OCI-LY7 (cell line): ENCODE measurements around the gene NOXA1. TPM values are rescaled to one million over a fixed set of nuclear protein-coding genes. Genes with fewer than 3 reads are reported as not detected.

Experiments
- BruUV-seq: library from RNA; stranded (reverse); fragments of 400-500 nt; replicated peaks from 2 replicates; lab custom pipeline; 2021; lab: Mats Ljungman, UMichigan
- CTCF ChIA-PET: fragments of 300-600 bp; sonication (Branson Sonifier 250); formaldehyde crosslinking; loops from one replicate; lab custom pipeline; 2022; ENCODE audit warnings: antibody characterized with exemption; ENCODE audit not compliant: unreplicated experiment; lab: Charles Lee
- POLR2A ChIA-PET: fragments of 300-600 bp; sonication (Branson Sonifier 250); formaldehyde crosslinking; loops from one replicate; lab custom pipeline; 2022; ENCODE audit warnings: antibody characterized with exemption; lab: Charles Lee
- DNase-seq: peaks from one replicate; pipeline ENCODE4 v3.0.0-alpha.2; 2015; ENCODE audit warnings: low spot score
- H2AFZ ChIP-seq: fragments of 200-600 bp; sonication (generic), shearing (Covaris generic); 2 replicates; pipeline ENCODE4 v1.6.1; 2014; ENCODE audit warnings: mild to moderate bottlenecking, antibody characterized with exemption, low read length, moderate library complexity
- H3K27ac ChIP-seq: fragments of 200-600 bp; sonication (generic); 2 replicates; pipeline ENCODE4 v1.5.1; 2014; ENCODE audit warnings: mixed run types, low read depth, mild to moderate bottlenecking, moderate library complexity, low read length, inconsistent platforms; ENCODE audit not compliant: poor library complexity, severe bottlenecking
- H3K36me3 ChIP-seq: fragments of 200-600 bp; sonication (generic); 2 replicates; pipeline ENCODE4 v1.6.1; 2014; ENCODE audit warnings: mild to moderate bottlenecking, antibody characterized with exemption, low read length, moderate library complexity, mixed read lengths; ENCODE audit not compliant: insufficient read depth
- H3K4me1 ChIP-seq: fragments of 200-600 bp; sonication (generic); 2 replicates; pipeline ENCODE4 v1.5.1; 2014; ENCODE audit warnings: mild to moderate bottlenecking, low read length; ENCODE audit not compliant: insufficient read depth, poor library complexity, severe bottlenecking
- H3K4me2 ChIP-seq: fragments of 200-600 bp; sonication (generic); 2 replicates; pipeline ENCODE4 v1.6.1; 2014; ENCODE audit warnings: mild to moderate bottlenecking, low read length
- H3K4me3 ChIP-seq: fragments of 200-600 bp; sonication (generic); 2 replicates; pipeline ENCODE4 v1.5.1; 2014; ENCODE audit warnings: mild to moderate bottlenecking, low read depth, low read length; ENCODE audit not compliant: poor library complexity, severe bottlenecking
- H3K79me2 ChIP-seq: fragments of 200-600 bp; sonication (generic); 2 replicates; pipeline ENCODE4 v1.6.1; 2016; ENCODE audit warnings: low read depth, mild to moderate bottlenecking, low read length, moderate library complexity, mixed read lengths; ENCODE audit not compliant: insufficient read depth
- H3K9me2 ChIP-seq: fragments of 200-600 bp; sonication (generic); 2 replicates; pipeline ENCODE4 v1.6.1; 2016; ENCODE audit warnings: mild to moderate bottlenecking, low read length, mixed read lengths; ENCODE audit not compliant: insufficient read depth
- H3K9me3 ChIP-seq: fragments of 200-600 bp; sonication (generic); 2 replicates; pipeline ENCODE4 v1.6.1; 2014; ENCODE audit warnings: mild to moderate bottlenecking, mixed run types, low read length, mixed read lengths
- H4K20me1 ChIP-seq: fragments of 200-600 bp; sonication (generic); 2 replicates; pipeline ENCODE4 v1.6.1; 2014; ENCODE audit warnings: mild to moderate bottlenecking, antibody characterized with exemption, low read length, moderate library complexity, mixed read lengths; ENCODE audit not compliant: insufficient read depth
- EZH2phosphoT487 ChIP-seq: fragments of 200-600 bp; sonication (generic); IDR thresholded peaks from 2 replicates; pipeline ENCODE4 v1.6.1; 2018; ENCODE audit warnings: low read depth, borderline replicate concordance, mild to moderate bottlenecking, mixed run types, antibody characterized with exemption, low read length, moderate library complexity, mixed read lengths
- intact Hi-C: fragments of 100-400 bp; cut with micrococcal nuclease; formaldehyde crosslinking; loops from one replicate; pipeline ENCODE4 v1.10.0; 2022; ENCODE audit not compliant: unreplicated experiment
- total RNA-seq, 2 experiments: library from RNA; depleted of rRNA in 1 of 2; stranded (reverse); fragments of >200 nt in 1 of 2; shearing (Covaris generic) in 1 of 2; gene quantifications; 2 replicates each; pipeline ENCODE4 v1.2.3, GENCODE V29; 2014 to 2022
- TF ChIP-seq, protein P1 (sequence below): fragments of 200-600 bp; sonication (generic); conservative IDR thresholded peaks from 2 replicates; pipeline ENCODE4 v1.5.1; 2014; ENCODE audit warnings: mild to moderate bottlenecking, antibody characterized with exemption, low read length, moderate library complexity, mixed read lengths

NOXA1 gene
- total RNA-seq, 2 experiments from 2014 or later = not detected

DNA sequence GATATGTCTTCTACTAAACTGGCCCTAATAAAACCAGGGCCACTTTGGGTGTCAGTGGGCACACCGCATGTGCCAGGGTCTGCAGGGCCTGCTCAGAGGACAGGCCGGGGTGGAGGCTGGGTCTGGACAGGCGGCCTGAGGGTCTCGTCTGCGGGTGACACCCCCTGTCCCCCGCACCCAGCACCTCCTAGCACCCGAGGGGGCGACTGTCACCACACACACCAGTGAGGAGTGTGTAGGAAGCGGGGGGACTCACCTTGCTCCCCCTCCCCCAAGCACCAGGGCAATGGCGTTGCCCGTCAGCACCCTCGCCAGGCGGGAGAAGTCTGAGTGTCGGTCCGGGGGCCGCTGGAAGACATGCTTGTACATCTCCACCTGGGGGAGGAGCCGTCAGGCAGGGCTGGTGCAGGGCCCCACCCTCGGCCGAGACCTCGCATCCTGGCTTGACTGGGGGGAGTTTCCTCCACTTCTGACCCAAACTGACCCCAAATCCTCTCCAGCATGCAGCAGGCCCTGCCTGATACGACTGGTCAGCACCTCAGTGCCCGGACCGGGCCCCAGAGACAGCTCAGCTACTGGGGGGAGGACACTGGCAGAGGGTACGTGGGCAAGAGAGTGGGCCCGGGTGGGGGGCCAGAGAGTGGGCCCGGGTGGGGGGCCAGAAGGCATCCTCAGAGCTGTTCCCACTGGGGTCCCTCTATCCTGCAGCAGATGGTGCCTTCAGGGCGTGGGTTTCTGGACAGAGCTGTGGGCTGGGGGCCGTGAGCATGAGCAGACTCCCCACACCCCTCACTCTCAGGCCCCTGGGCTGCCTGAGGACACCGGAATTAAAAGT is 54.8 kb downstream of the NOXA1 start:
- H3K27ac ChIP-seq = no peak overlapping the region
- H2AFZ ChIP-seq = no peak overlapping the region
- DNase-seq = no peak
- POLR2A ChIA-PET = no interaction called here
- BruUV-seq = no TSS peak
- no peak overlapping the region for H3K4me3 ChIP-seq
- H3K9me3 ChIP-seq = peaks cover 17% of the 10 kb centered on the region
- no peak overlapping the region for H3K4me2 ChIP-seq
- H3K79me2 ChIP-seq = no peaks in the 10 kb centered on the region
- no peaks in the 10 kb centered on the region for H4K20me1 ChIP-seq
- no peaks in the 10 kb centered on the region for H3K36me3 ChIP-seq
- CTCF ChIA-PET = no interaction called here
- intact Hi-C loops = no loop called here
- H3K9me2 ChIP-seq = no peaks in the 10 kb centered on the region
- H3K4me1 ChIP-seq = no peaks in the 10 kb centered on the region
- no peak for TF ChIP-seq EZH2phosphoT487
- TF ChIP-seq, protein P1, sequence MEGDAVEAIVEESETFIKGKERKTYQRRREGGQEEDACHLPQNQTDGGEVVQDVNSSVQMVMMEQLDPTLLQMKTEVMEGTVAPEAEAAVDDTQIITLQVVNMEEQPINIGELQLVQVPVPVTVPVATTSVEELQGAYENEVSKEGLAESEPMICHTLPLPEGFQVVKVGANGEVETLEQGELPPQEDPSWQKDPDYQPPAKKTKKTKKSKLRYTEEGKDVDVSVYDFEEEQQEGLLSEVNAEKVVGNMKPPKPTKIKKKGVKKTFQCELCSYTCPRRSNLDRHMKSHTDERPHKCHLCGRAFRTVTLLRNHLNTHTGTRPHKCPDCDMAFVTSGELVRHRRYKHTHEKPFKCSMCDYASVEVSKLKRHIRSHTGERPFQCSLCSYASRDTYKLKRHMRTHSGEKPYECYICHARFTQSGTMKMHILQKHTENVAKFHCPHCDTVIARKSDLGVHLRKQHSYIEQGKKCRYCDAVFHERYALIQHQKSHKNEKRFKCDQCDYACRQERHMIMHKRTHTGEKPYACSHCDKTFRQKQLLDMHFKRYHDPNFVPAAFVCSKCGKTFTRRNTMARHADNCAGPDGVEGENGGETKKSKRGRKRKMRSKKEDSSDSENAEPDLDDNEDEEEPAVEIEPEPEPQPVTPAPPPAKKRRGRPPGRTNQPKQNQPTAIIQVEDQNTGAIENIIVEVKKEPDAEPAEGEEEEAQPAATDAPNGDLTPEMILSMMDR = no peak

DNA sequence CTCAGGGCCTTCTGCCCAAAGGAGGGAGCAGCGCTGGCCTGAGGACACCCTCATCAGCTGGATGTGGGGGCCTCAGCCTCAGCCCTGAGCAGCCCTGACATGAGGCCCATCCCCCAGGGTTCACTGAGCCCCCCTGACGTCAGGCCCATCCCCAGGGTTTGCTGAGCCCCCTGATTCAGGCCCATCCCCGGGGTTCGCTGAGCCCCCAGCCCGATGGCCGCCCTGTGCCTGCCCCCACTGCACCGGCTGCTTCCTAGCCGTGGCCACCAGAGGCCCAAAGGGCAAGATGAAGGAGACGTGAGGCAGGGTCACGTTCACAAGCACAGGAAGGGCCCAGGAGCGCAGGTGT is 55.4 kb downstream of the NOXA1 start:
- Histone ChIP-seq H3K27ac (no peak overlapping the region), H3K4me2 (no peak overlapping the region), H3K36me3 (no peaks in the 10 kb centered on the region), H3K4me1 (no peaks in the 10 kb centered on the region), H3K4me3 (no peak overlapping the region), H4K20me1 (no peaks in the 10 kb centered on the region), H3K79me2 (no peaks in the 10 kb centered on the region), H3K9me2 (no peaks in the 10 kb centered on the region), H3K9me3 (peaks cover 11% of the 10 kb centered on the region; the same call in 1 of the 2 replicates), H2AFZ (no peak overlapping the region)
- DNase-seq = no peak
- ChIA-PET POLR2A (no interaction called here), CTCF (no interaction called here)
- BruUV-seq = no TSS peak
- intact Hi-C loops = no loop called here
- TF ChIP-seq EZH2phosphoT487 = no peak
- TF ChIP-seq, protein P1 = no peak
